K562 (cell line): ENCODE data around the gene ETS1. TPM values are rescaled to one million over a fixed set of nuclear protein-coding genes. Genes with fewer than 3 reads are reported as not detected.

Source experiments
- ESRRB ChIP-seq: fragments of 250-450 bp; sonication (Bioruptor Pico); IDR thresholded peaks from 2 replicates; pipeline ENCODE4 v1.5.0; 2020; ENCODE audit warnings: mild to moderate bottlenecking, moderate library complexity, borderline replicate concordance
- HDGF ChIP-seq: fragments of 450-650 bp; IDR thresholded peaks from 2 replicates; pipeline ENCODE4 v1.6.1; 2016
- HMG20B ChIP-seq: fragments of 250-450 bp; sonication (Bioruptor Pico); IDR thresholded peaks from 2 replicates; pipeline ENCODE4 v1.5.0; 2021; ENCODE audit warnings: mild to moderate bottlenecking
- LARP7 ChIP-seq: fragments of 450-650 bp; IDR thresholded peaks from 2 replicates; pipeline ENCODE4 v1.6.1; 2016
- MYNN ChIP-seq, 2 experiments: sonication (generic); formaldehyde crosslinking in 1 of 2; IDR thresholded peaks; 2 replicates each; pipeline versions ENCODE4 v1.5.0 to v1.6.1; 2016 to 2020; ENCODE audit warnings: antibody characterized with exemption in 1 of 2, missing genetic modification reagents in 1 of 2
- NFRKB ChIP-seq: fragments of 450-650 bp; IDR thresholded peaks from 2 replicates; pipeline ENCODE4 v1.6.1; 2016; ENCODE audit warnings: low read depth
- POLR3A ChIP-seq: IDR thresholded peaks from 2 replicates; pipeline ENCODE4 v1.6.1; 2011; ENCODE audit warnings: borderline replicate concordance, mild to moderate bottlenecking, moderate library complexity; ENCODE audit not compliant: insufficient read length, insufficient read depth; ENCODE audit errors: extremely low read depth
- PTBP1 ChIP-seq: fragments of 200-400 bp; formaldehyde crosslinking; IDR thresholded peaks from 2 replicates; pipeline ENCODE4 v1.6.1; 2017; ENCODE audit warnings: low read depth, low read length
- TAF15 ChIP-seq: fragments of 200-400 bp; formaldehyde crosslinking; IDR thresholded peaks from 2 replicates; pipeline ENCODE4 v1.6.1; 2017; ENCODE audit warnings: mild to moderate bottlenecking, low read depth, low read length, moderate library complexity
- TAF9B ChIP-seq: fragments of 450-650 bp; IDR thresholded peaks from 2 replicates; pipeline ENCODE4 v1.6.1; 2018; ENCODE audit warnings: mild to moderate bottlenecking; ENCODE audit not compliant: partially characterized antibody
- THRAP3 ChIP-seq: fragments of 450-650 bp; IDR thresholded peaks from 2 replicates; pipeline ENCODE4 v1.6.1; 2016; ENCODE audit warnings: mild to moderate bottlenecking, inconsistent platforms, borderline replicate concordance
- polyA plus RNA-seq, 8 experiments: library from polyadenylated mRNA; depleted of rRNA in 4 of 8; stranded (reverse) in 5 of 8; unstranded in 3 of 8; fragments of >200 nt; fragmentation: Nextera tagmentation in 2 of 8; fragmentation: Illumina TruSeq in 1 of 8; extraction: Ambion mirVana in 2 of 8; extraction: Trizol in 1 of 8; gene quantifications; 2 replicates each; pipeline versions ENCODE4 v1.2.1 to v1.2.3, GENCODE V29; 2011 to 2014; ENCODE audit warnings: inconsistent platforms in 1 of 8, missing spikeins in 1 of 8
- total RNA-seq, 7 experiments: library from RNA; depleted of rRNA in 6 of 7; stranded (reverse); fragments of >200 nt in 6 of 7; fragmentation: Illumina TruSeq in 2 of 7; extraction: Trizol in 2 of 7; gene quantifications; 2 replicates each; pipeline versions ENCODE4 v1.2.1 to v1.2.3, GENCODE V29; 2011 to 2021; ENCODE audit warnings: low replicate concordance in 1 of 7
- TF ChIP-seq, protein P1 (sequence below): fragments of 450-650 bp; IDR thresholded peaks from 2 replicates; pipeline ENCODE4 v1.6.1; 2017; ENCODE audit warnings: antibody characterized with exemption
- TF ChIP-seq, protein P2 (sequence below), 3 experiments: fragments of 200-800 bp in 1 of 3; sonication (Bioruptor generic) in 1 of 3; sonication (generic) in 1 of 3; formaldehyde crosslinking in 1 of 3; IDR thresholded peaks; 2 replicates each; pipeline versions ENCODE4 v1.6.1 to v1.8.0; 2016 to 2022; ENCODE audit warnings: mild to moderate bottlenecking in 2 of 3, missing compliant biosample characterization in 2 of 3, missing genetic modification characterization in 2 of 3, missing genetic modification reagents in 1 of 3
- TF ChIP-seq, protein P3 (sequence below): fragments of 250-450 bp; sonication (Bioruptor Pico); IDR thresholded peaks from 2 replicates; pipeline ENCODE4 v1.9.0; 2021; ENCODE audit warnings: mild to moderate bottlenecking
- TF ChIP-seq, protein P4 (sequence below): fragments of 450-650 bp; IDR thresholded peaks from 2 replicates; pipeline ENCODE4 v1.6.1; 2016; ENCODE audit warnings: mild to moderate bottlenecking
- TF ChIP-seq, protein P5 (sequence below): sonication (generic); formaldehyde crosslinking; IDR thresholded peaks from 2 replicates; pipeline ENCODE4 v1.8.0; 2022; ENCODE audit warnings: mild to moderate bottlenecking, missing genetic modification reagents

Gene ETS1
- total and polyA plus RNA-seq, 9 of the 15 experiments (the other 6 are each of a cell fraction or from before 2014, with no cell fraction given) = 0.04 to 1.4 (median 0.23) TPM

DNA sequence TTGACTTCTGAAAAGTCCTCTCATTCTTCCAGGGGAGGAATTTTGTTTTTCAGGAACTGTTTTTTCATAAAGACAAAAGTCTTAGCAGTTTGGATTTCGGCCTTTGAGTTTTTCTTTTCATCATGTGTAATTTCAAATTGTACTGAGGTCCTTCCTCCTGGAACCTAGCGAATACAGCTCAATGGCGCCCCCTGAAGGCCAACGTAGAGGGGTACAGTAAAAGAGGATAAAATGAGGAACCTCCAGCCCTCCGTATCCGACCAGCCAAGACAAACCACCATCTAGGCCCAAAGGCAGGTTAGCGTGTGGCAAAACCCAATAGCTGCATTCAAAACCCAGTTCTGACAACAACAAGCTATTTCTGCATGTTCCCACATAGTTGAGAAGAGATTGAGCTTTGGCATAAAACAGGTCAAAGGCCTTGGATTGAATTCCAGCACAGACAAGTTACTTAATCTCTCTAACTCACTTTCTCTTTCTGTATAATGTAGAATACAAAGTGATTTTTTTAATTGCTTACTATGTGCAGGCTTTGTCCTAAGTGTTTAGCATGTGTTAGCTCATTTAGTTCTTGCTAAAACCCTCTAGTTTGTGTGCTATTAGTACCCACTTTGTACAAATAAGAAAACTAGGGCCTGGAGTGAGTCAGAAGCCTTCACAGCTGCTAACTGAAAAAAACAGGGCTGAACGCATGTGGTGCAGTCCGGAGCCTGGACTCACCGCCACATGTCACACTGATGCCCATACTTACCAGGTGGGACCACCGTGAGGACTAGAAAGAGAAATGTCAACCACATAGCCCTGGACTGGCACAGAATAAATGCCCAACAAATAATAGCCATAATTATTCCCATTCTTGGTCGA lies 43.2 kb upstream of the ETS1 start (continued):
- TF ChIP-seq LARP7 (no peak), PTBP1 (no peak), HDGF (no peak), THRAP3 (no peak), TAF9B (no peak), ESRRB (no peak), HMG20B (CRISPR knock-in tag) (no peak), TAF15 (no peak), POLR3A (no peak), NFRKB (no peak), MYNN (IDR thresholded peaks at IDR 0.05) (no peak), MYNN (CRISPR knock-in tag; IDR thresholded peaks at IDR 0.05) (no peak)
- TF ChIP-seq, protein P1, sequence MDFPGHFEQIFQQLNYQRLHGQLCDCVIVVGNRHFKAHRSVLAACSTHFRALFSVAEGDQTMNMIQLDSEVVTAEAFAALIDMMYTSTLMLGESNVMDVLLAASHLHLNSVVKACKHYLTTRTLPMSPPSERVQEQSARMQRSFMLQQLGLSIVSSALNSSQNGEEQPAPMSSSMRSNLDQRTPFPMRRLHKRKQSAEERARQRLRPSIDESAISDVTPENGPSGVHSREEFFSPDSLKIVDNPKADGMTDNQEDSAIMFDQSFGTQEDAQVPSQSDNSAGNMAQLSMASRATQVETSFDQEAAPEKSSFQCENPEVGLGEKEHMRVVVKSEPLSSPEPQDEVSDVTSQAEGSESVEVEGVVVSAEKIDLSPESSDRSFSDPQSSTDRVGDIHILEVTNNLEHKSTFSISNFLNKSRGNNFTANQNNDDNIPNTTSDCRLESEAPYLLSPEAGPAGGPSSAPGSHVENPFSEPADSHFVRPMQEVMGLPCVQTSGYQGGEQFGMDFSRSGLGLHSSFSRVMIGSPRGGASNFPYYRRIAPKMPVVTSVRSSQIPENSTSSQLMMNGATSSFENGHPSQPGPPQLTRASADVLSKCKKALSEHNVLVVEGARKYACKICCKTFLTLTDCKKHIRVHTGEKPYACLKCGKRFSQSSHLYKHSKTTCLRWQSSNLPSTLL = no peak
- TF ChIP-seq, protein P2, sequence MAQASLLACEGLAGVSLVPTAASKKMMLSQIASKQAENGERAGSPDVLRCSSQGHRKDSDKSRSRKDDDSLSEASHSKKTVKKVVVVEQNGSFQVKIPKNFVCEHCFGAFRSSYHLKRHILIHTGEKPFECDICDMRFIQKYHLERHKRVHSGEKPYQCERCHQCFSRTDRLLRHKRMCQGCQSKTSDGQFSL (CRISPR knock-in tag; IDR thresholded peaks at IDR 0.05) = no peak
- TF ChIP-seq, protein P2 (tag; IDR thresholded peaks at IDR 0.05) = no peak
- TF ChIP-seq, protein P3, sequence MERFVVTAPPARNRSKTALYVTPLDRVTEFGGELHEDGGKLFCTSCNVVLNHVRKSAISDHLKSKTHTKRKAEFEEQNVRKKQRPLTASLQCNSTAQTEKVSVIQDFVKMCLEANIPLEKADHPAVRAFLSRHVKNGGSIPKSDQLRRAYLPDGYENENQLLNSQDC (CRISPR knock-in tag) = no peak
- TF ChIP-seq, protein P4, sequence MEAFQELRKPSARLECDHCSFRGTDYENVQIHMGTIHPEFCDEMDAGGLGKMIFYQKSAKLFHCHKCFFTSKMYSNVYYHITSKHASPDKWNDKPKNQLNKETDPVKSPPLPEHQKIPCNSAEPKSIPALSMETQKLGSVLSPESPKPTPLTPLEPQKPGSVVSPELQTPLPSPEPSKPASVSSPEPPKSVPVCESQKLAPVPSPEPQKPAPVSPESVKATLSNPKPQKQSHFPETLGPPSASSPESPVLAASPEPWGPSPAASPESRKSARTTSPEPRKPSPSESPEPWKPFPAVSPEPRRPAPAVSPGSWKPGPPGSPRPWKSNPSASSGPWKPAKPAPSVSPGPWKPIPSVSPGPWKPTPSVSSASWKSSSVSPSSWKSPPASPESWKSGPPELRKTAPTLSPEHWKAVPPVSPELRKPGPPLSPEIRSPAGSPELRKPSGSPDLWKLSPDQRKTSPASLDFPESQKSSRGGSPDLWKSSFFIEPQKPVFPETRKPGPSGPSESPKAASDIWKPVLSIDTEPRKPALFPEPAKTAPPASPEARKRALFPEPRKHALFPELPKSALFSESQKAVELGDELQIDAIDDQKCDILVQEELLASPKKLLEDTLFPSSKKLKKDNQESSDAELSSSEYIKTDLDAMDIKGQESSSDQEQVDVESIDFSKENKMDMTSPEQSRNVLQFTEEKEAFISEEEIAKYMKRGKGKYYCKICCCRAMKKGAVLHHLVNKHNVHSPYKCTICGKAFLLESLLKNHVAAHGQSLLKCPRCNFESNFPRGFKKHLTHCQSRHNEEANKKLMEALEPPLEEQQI = no peak
- TF ChIP-seq, protein P5, sequence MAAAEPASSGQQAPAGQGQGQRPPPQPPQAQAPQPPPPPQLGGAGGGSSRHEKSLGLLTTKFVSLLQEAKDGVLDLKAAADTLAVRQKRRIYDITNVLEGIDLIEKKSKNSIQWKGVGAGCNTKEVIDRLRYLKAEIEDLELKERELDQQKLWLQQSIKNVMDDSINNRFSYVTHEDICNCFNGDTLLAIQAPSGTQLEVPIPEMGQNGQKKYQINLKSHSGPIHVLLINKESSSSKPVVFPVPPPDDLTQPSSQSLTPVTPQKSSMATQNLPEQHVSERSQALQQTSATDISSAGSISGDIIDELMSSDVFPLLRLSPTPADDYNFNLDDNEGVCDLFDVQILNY = no peak
- TF ChIP-seq, all 486 proteins: peak for 6
